Nephron (organoid): ENCODE data around the gene PDS5B.
"Not testable (repeated sequence)": the region's sequence is repeated elsewhere in the genome, so short reads cannot be mapped to it uniquely, and the experiment has no call there.

Experiments used
- H3K27ac Mint-ChIP-seq, 3 experiments: 2 replicates each; pipeline ENCODE4 v1.8.0; 2020; ENCODE audit warnings: mixed read lengths in 3 of 3, mild to moderate bottlenecking in 2 of 3, moderate library complexity in 1 of 3
- H3K27me3 Mint-ChIP-seq: 2 replicates; pipeline ENCODE4 v1.8.0; 2021; ENCODE audit warnings: low read depth, mild to moderate bottlenecking, moderate library complexity, mixed read lengths
- H3K36me3 Mint-ChIP-seq: 2 replicates; pipeline ENCODE4 v1.8.0; 2020; ENCODE audit warnings: low read depth, mixed read lengths
- H3K4me1 Mint-ChIP-seq: 2 replicates; pipeline ENCODE4 v1.8.0; 2020; ENCODE audit warnings: mixed read lengths
- H3K4me3 Mint-ChIP-seq, 3 experiments: 2 replicates each; pipeline ENCODE4 v1.8.0; 2020; ENCODE audit warnings: mild to moderate bottlenecking in 3 of 3, mixed read lengths in 3 of 3, moderate library complexity in 2 of 3
- H3K9me3 Mint-ChIP-seq: 2 replicates; pipeline ENCODE4 v1.8.0; 2020; ENCODE audit warnings: mixed read lengths
- CTCF ChIP-seq, 3 experiments: fragments of 200-600 bp; sonication (generic); IDR thresholded peaks; one replicate each; pipeline ENCODE4 v1.5.0; 2021; ENCODE audit warnings: antibody characterized with exemption in 3 of 3; ENCODE audit not compliant: unreplicated experiment in 3 of 3

The PDS5B gene

GRCh38 chr13:32720026-32720425 lies 133.8 kb downstream of the PDS5B start:
- Mint-ChIP-seq H3K4me1 (no peaks in the 10 kb centered on the region), H3K27me3 (no peaks in the 10 kb centered on the region), H3K36me3 (peaks cover 85% of the 10 kb centered on the region), H3K27ac (no peak overlapping the region), H3K9me3 (peaks cover 31% of the 10 kb centered on the region), H3K4me3 (no peak overlapping the region)
- no peak for TF ChIP-seq CTCF (IDR thresholded peaks at IDR 0.05; ENCODE audit: unreplicated experiment in 3 of 3)

GRCh38 chr13:32721131-32722034 lies 135.1 kb downstream of the PDS5B start:
- Mint-ChIP-seq H3K36me3 (peaks cover 85% of the 10 kb centered on the region), H3K9me3 (peaks cover 26% of the 10 kb centered on the region)
- not testable (repeated sequence) for H3K27me3 Mint-ChIP-seq, H3K27ac Mint-ChIP-seq, H3K4me1 Mint-ChIP-seq, H3K4me3 Mint-ChIP-seq

- H3K9me3 Mint-ChIP-seq = peaks cover 26% of the 10 kb centered on the region
- no peaks in the 10 kb centered on the region for H3K27me3 Mint-ChIP-seq
- H3K4me1 Mint-ChIP-seq = peaks cover 12% of the 10 kb centered on the region
- H3K4me3 Mint-ChIP-seq = no peak overlapping the region
- H3K36me3 Mint-ChIP-seq = peaks cover 92% of the 10 kb centered on the region
- H3K27ac Mint-ChIP-seq = peak overlapping the region in 2 of 3 experiments; percentile 13 to 22
- no peak for TF ChIP-seq CTCF (IDR thresholded peaks at IDR 0.05; ENCODE audit: unreplicated experiment in 3 of 3)
Measured at GRCh38 chr13:32722340-32722739, 136.1 kb downstream of the PDS5B start.

- Mint-ChIP-seq H3K36me3 (peaks cover 92% of the 10 kb centered on the region), H3K27me3 (no peaks in the 10 kb centered on the region), H3K27ac (no peak overlapping the region), H3K4me3 (no peak overlapping the region), H3K4me1 (peaks cover 24% of the 10 kb centered on the region), H3K9me3 (peaks cover 20% of the 10 kb centered on the region)
- TF ChIP-seq CTCF (IDR thresholded peaks at IDR 0.05; ENCODE audit: unreplicated experiment in 3 of 3) = no peak
Measured at GRCh38 chr13:32723987-32724386, 137.7 kb downstream of the PDS5B start.

GRCh38 chr13:32726374-32727037 lies 140.3 kb downstream of the PDS5B start:
- H3K4me3 Mint-ChIP-seq = no peak overlapping the region

More at GRCh38 chr13:32726374-32727037, 140.3 kb downstream of the PDS5B start:
- Mint-ChIP-seq H3K27me3 (no peaks in the 10 kb centered on the region), H3K9me3 (peaks cover 24% of the 10 kb centered on the region), H3K36me3 (peaks cover 95% of the 10 kb centered on the region), H3K27ac (peak overlapping the region; percentile 6 to 35 (median 25)), H3K4me1 (peaks cover 27% of the 10 kb centered on the region)
- no peak for TF ChIP-seq CTCF (IDR thresholded peaks at IDR 0.05; ENCODE audit: unreplicated experiment in 3 of 3)
